HUDEP-2 (cell line): ENCODE measurements around the gene ACOXL.

Experiments
- DNase-seq, 76 experiments: peaks; one replicate each; lab custom pipeline; 2025; ENCODE audit not compliant: unreplicated experiment in 76 of 76; lab: John Stamatoyannopoulos, UW

Gene ACOXL

DNA sequence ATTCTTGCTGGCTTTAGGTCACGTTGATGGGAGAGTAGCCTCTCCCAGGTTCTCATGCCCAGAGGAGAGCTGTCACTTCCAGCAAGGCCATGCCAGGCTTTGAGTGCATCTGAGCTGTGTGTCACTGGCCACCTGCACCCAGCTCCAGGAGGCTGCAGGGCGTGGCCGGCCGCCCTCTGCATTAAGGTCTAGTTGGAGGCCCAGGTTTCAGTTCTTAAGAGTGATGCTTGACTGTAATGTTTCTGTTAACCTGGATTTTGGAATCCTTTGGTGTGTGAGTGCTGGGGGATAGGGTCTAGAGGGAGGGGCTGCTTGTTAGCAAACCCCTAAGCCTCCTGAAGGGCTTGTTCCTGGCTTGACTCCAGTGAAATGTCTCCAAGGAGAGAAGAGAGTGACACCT is 140.1 kb downstream of the ACOXL start:
- DNase-seq = no peak

GRCh38 chr2:110873056-110873502 is 140.7 kb downstream of the ACOXL start:
- DNase-seq = no peak

GRCh38 chr2:110873597-110874452 is 141.5 kb downstream of the ACOXL start:
- no peak for DNase-seq

- no peak for DNase-seq
Measured at GRCh38 chr2:110874453-110875383, 142.3 kb downstream of the ACOXL start.

GRCh38 chr2:110875384-110875725 is 143.0 kb downstream of the ACOXL start:
- no peak for DNase-seq

DNA sequence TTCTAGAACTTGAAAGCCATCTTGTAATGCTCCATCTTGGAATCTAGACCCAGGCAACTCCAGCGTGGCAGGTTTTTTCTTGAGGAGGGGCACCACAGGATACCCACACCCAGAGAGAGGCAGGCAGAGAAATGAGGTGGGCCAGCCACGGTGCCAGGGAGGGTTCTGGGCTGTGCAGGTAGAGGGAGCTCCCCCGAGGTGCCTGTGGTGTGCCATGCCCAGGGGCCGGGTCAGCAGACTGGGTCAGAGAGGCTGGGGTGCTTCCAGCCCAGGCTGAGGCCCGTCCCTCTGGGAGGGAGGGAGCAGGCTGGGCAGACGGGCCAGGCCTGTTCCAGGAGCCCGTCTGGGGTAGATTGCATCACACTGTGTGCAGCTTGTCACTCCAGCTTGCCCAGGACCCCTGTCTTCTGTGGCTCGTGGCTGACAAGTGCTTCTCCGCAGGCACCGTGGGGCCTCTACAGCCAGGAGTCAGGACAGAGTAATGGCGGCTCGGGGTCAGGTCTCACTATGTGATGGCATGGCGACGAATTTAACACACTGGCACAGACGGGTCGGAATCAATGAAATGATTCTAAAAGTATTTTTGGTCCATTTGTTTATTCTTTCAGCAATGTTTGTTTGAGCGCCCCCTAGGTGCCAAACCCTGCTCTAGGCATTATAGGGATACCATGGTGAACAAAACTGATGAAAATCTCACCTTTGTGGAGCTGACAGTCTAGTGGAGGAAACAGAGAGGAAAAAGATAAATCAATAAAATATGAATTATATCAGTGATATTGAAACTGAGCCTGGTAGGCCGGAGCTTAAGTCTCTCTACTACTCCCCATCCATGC is 144.0 kb downstream of the ACOXL start:
- peak in 4 of 76 experiments; percentile 1 to 4 (median 2) for DNase-seq

DNA sequence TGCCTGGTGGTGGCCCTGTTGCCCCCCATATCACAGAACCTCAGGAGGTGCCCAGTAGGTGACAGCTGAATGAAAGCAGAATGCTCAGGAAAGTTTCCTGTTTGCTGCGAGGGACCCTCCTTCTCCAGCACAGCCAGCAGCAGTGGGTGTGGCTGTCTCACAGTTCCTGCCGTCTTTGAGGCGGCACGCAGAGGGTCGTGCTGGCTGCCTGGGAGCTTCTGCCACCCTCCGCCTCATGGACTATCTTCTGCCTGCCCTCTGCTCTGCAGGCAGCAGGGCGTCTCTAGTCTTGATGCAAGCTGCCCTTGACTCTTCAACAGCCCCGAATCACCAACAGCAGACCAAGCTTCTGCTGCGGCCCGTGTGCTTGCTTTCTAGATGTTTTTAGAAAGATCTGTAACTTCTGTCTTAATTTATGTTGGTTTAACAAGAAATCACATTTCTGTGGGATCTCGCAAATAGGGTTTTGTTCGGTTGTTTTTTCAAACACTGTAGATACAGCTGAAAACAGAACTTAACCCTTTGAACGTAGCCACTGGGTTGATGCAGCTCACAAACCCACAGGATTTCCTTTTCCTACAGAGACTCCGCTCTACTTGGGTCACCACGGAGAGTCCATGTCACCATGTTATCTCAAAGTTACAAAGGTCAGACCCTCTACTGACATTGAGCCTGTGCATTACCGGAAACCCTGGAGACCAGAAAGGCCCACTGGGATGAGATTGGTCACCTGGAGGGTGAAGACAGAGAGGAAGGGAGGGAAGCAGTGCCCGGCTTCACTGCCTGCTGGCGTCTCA is 144.9 kb downstream of the ACOXL start:
- DNase-seq = no peak

DNA sequence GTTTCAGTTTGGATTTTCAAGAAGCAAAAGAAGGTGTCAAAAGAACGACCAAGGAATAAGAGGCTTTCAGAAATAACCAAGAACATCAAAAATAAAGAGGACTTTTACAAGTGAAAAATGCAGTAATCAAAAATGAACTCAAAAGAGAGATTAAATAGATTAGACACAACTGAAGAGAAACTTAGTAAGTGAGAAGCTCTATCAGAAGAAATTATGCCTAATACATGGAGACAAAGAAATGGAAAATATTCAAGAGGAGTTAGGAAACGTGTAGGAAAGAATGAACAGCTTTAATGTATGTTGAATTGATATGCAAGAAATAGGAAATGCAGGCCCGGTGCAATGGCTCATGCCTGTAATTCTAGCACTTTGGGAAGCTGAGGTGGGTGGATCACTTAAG is 145.8 kb downstream of the ACOXL start:
- DNase-seq = no peak

GRCh38 chr2:110881908-110882307 is 149.5 kb downstream of the ACOXL start:
- DNase-seq = no peak

DNA sequence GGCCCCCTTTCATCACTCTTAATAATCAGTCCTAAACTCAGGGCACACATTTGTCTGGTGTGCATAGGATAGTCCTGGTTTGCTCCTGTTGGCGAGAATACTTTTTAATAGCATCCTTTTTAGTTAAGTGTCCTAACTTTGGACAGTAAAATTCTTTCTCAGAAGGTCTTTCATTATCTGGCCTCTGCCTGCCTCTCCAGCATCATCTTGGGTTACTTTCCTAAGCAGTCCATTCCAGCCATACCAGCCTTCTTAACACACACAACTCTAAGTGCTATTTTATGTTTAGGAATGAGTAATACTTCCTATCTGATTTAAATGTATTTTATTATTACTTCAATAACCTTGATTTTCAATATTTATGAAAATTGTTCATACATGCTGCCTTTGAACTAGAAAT is 151.0 kb downstream of the ACOXL start:
- no peak for DNase-seq

DNA sequence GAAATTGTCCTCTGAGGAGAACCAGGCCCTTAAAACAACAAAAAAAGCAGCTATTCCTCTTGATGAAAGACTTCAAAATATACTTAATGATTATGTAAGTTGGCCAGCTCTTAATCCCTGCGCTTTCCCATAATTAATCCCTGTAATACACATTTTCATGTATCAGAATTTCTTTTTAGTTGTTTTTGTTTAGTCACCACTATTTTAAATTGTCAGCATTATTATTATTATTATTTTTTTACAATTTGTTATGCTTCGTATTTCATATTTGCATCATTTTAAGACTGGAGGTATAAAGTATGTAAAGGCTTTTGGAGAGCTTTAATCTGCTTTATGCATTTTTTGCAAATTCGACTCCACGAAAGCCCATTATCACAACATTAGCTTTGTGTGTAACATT is 152.9 kb downstream of the ACOXL start:
- no peak for DNase-seq

DNA sequence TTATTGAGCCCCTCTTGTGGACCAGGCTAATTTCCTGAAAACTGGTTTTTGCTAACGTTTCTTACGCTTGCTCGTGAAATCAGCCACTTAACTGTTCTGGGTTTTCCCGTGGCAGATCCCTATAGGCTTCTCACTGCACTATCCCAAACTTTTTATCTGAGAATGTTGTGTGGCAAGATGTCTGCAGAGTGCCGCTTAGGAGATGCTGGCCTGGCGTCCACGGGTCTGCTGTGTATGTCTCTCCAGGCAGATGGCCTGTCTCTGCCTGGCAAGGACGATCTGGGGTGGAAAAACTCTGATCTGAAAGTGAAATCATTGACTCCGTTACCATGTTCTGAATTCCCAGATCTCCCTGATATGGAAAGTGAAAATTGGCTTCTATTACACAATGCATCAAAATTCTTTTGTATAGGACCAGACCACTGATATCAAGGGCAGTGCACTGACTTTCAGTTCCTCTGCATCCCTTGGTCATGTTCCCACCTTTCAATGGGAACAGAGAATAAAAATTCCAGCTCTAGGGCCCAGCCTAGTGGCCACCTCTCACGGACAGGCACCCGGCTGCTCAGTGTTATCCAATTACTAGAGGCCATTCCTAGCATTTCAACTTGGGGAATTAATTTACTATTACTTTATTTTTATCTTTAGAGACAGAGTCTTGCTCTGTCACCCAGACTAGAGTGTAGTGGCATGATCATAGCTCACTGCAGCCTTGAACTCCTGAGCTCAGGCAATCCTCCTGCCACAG is 154.6 kb downstream of the ACOXL start:
- DNase-seq = no peak

DNA sequence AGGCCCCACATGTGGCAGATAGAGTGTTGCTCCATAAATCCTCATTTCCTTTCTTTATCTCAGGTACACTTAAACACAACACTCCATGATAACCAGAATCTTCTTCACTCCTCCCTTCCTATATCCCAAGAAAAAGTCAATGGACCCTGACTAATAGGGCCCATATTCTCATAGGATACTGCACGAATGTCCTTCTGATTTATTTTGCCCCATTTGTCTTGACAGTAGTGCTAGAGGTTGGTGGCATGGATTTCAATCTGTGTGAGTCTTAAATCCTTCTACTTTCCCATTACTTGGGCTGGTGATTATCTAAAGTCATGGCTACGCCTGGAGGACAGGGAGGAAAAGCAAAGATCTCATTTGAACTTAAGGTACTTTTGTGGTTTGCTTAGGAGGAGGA is 156.0 kb downstream of the ACOXL start:
- no peak for DNase-seq

DNA sequence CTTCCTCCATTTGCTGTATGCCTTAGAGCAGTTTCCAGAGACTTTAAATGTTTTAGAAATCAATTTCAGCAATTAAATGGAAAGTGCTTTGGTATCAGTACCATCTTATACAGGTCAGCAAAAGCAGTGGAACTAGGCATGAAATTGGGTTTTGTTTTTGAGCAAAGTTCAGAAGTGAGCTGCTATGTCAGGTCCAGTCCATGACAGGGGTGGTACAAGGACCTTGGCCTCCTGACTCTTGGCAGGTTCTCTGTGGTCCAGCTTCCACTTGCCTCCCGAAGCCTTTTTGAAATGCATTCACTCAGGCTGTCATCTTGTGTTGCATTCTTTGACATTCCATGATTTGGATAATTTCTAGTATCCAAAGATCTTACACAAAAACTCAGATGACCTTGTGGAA is 159.3 kb downstream of the ACOXL start:
- no peak for DNase-seq

GRCh38 chr2:110896226-110896625 is 163.9 kb downstream of the ACOXL start:
- no peak for DNase-seq

DNA sequence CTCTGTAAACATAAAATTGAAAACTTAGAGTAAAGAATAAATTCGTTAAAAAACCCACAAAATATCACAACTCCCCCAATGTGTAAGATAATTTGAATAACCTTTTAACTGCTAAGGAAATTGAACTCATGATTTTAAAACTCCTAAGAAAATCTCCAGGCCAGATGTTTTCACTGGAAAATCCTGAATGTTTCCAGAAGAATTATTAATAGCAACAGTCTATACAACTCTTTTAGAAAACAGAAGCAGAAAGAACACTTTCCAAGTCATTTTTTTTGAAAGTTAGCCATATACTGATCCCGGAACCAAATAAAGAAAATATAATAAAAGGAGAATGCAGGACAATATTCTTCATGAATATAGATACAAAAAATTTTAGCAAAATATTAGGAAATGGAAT is 165.6 kb downstream of the ACOXL start:
- DNase-seq = no peak

DNA sequence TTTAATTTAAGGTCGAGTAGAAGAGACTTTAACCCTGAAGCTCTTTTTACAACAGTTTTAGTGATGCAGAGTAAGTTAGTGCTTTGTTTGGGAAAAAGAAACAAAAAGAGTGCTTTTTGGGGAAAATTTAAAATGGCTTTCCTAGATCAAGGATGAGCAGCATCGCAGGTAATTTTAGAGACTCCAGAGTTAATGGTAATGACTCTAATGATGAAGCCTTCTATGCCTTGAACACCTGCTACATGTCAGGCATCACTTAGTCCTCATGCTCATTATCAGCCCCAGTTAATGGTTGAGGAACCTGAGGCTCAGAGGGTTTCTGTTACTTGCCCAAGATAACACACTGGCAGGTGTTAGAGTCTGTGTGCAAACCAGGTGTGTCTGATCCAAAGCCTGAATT is 167.8 kb downstream of the ACOXL start:
- DNase-seq = no peak

GRCh38 chr2:110903548-110903947 is 171.2 kb downstream of the ACOXL start:
- DNase-seq = no peak

DNA sequence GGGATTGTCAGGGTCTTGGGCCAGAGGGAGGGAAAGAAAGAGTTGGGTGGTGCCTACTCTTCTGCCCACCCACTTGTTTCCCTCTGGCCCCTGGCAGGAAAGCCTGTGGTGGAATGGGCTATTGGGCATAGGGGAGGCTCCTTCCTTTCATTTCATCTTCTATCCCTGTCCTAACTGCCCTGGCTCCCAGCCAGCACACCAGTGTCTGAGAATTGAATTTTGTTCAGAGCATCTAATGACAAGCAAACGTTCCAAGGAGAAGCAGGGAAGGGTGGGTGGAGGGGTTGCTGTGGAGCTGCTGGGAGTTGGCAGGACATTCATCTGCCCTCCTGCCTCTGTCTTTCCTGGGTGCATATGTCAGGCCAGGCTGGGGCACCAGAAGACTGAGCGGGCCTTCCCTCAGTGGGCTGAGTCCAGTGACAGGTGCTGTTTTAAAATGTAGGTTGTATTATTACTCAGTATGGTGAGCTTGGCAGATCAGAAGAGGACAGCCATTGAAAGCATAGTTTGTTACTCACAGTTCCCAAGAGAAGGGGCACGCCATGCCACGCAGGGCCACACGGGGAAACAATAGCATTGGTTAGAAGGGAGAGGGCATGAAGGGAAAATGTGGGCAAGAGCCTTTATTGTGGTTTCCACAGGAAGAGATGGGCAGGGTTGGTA is 171.9 kb downstream of the ACOXL start:
- DNase-seq = no peak
